Fibroblast of skin of scalp (primary cell): ENCODE measurements around the gene ZNF37A. TPM values are rescaled to one million over a fixed set of nuclear protein-coding genes. Genes with fewer than 3 reads are reported as not detected.
"Not testable (repeated sequence)": the region's sequence is repeated elsewhere in the genome, so short reads cannot be mapped to it uniquely, and the experiment has no call there.

ENCODE experiments used
- DNase-seq: peaks from one replicate; pipeline ENCODE4 v3.0.0-alpha.2; 2013
- polyA plus RNA-seq, 2 experiments: library from polyadenylated mRNA; unstranded; fragments of 120-200 nt; gene quantifications; one replicate each; pipeline ENCODE4 v1.2.1, GENCODE V29; 2013; ENCODE audit not compliant: insufficient read length in 2 of 2

ZNF37A gene
- polyA plus RNA-seq (2013, experiment 1 of 2; ENCODE audit: insufficient read length) = 9.2 TPM
- polyA plus RNA-seq (2013, experiment 2 of 2; ENCODE audit: insufficient read length) = 10.9 TPM

DNA sequence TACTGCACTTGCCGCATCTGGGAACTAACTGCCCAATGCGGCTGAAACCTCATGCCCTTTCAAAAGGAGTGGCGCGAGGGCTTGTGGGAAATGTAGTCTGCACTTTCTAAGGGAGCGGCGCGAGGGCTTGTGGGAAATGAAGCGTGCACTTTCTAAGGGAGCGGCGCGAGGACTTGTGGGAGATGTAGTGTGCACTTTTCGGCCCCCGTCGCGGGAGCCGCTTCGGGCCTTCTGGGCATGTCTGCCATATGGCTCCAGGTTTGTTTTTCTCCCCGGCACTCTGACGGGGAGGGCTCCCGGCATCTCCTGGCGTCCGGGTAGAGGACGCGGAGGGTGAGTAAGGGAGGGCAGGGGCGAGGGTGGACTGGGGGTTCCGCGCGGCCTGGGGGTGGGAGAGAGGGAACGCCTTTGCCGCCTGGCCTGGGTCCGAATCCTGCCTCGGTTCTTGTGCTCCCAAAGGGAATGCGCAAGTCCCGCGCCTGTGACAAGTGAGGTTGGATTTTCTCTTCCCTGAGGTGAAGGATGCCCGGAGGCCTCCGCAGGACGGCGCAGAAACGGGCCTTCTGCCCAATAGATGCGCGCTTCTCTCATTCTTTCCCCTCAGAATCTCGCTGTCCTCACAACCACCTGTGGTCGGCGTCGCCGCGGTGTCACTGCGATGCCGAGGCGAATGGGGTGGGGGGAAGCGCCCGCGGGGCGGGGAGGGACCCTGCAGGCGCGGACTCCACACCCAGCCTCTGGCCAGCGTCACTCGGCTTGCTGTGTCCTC, at the start of gene ZNF37A:
Gene ZNF37A, plus strand, starts transcription at position 180 of the 769 bp plus-strand sequence. CDS start 2,281 bp downstream, outside the sequence.
- peak; percentile 97 for DNase-seq

DNA sequence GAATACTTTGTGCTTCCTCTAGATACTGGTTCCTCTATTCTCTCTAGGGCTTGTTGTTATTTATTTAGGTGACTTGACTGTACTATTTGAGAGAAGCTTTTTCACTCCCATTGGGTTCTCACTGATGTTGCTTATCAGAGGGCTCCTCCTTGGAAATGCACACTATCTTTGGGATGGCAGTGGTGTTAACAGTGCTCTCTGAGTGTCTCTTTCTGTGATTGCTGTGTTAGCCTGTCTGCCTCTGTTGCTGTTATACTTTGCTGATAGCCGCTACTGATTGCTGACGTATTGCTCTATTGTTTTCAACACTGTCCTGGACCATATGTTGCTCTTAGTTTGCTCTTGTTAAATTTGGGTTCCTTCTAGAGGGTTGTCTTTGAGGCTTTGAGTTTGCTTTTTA, 49.0 kb upstream of the ZNF37A start:
- DNase-seq = no peak

GRCh38 chr10:38047666-38048065, 46.5 kb upstream of the ZNF37A start:
- no peak for DNase-seq

- no peak for DNase-seq
Observed at GRCh38 chr10:38050212-38050611, 43.9 kb upstream of the ZNF37A start.

DNA sequence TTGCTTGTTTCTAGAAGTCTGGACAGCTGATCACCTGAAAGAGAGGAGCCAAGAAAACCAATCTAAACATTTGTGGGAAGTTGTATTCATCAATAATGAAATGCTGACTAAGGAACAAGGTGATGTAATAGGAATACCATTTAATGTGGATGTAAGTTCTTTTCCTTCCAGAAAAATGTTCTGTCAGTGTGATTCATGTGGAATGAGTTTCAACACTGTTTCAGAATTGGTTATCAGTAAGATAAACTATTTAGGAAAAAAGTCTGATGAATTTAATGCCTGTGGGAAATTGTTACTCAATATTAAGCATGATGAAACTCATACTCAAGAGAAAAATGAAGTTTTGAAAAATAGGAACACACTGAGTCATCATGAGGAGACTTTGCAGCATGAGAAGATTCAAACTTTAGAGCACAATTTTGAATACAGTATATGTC, 39.8 kb upstream of the ZNF37A start:
- peak; percentile 72 for DNase-seq

- not testable (repeated sequence) for DNase-seq
Observed at GRCh38 chr10:38055274-38055894, 38.8 kb upstream of the ZNF37A start.

DNA sequence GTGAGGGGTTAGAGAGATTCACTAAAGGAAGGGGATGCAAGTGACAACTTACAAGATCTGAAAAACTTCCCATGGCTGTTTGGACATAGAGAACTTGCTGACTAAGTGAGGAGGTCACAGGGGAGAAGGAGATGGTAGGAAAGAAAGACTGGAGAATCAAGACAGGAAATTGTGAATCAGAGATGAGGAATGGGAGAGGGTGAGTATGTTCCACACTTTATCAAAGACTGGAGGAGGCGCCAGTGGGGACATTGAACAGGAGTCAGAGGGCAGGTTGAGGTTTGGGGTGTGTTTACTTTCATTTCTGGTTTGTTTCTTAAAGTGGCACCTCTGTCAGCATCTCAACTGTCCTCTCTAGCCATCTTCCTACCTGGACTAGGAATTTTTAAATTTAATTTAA, 24.5 kb upstream of the ZNF37A start:
- DNase-seq = peak; percentile 42

- no peak for DNase-seq
Observed at GRCh38 chr10:38070501-38070900, 23.6 kb upstream of the ZNF37A start.

GRCh38 chr10:38072552-38072951, 21.6 kb upstream of the ZNF37A start:
- no peak for DNase-seq

DNA sequence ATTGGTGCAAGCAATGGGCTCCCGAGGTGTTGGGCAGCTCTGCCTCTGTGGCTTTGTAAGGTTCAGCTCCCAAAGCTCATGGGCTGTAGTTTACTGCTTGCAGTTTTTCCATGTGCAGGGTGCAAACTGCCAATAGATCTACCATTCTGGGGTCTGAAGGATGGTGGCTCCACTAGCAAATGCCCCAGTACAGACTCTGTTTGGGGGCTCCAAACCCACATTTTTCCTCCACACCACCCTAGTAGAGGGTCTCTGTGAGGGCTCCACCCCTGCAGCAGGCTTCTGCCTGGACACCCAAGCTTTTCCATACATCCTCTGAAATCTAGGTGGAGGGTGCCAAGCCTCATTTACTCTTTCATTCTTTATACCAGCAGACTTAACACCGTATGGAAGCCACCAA, 17.4 kb upstream of the ZNF37A start:
- DNase-seq = no peak

DNA sequence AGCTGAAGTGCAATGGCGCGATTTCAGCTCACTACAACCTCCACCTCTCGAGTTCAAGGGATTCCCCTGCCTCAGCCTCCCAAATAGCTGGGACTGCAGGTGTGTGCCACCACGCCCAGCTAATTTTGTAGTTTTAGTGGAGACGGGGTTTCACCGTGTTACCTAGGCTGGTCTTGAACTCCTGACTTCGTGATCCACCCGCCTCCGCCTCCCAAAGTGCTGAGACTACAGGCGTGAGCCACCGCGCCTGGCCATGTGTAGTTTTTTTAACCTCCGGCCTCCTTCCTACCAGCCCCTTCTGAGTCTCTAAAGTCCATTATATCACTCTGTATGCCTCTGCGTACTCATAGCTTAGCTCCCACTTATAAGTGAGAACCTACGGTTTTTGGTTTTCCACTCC, 819 bp upstream of the ZNF37A start:
- not testable (repeated sequence) for DNase-seq

DNA sequence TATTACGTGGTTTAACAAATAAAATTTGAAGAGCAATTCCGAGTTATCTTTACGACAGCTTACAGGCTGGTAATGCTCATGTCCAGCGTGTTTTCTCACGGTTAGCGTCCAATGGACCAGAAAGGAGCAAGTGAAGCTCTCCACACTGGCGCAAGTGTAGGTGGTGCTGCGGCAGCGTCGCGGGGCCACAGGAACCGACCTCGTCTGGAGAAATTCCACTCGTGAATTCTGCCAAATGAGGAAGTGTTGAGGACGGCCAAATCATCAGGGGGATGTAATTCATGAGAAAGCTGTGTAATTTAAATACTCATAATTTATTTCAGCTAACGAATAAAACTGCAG, 350 bp upstream of the ZNF37A start:
- DNase-seq = no peak

GRCh38 chr10:38094927-38095574, 914 bp downstream of the ZNF37A start:
- no peak for DNase-seq

GRCh38 chr10:38102880-38103279, 8.7 kb downstream of the ZNF37A start:
- DNase-seq = no peak

DNA sequence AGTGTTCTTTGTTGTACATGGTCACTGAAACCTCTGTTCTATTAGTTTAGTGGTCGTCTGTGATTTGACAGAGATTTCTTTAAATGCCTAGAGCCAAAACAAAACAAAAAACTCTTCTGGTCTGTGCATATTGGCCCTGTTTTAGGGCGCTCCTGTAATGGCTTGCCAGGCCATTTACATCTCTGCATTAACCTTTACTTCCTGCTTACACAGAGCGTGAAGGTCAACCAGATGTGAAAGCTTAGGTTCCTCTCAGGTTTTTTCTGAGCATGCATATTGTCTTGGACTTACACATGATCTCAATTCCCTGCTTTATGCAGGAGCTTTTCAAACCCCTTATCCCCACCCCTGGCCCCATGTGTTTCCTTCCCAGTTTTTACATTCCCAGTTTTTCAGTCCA, 9.6 kb downstream of the ZNF37A start:
- DNase-seq = no peak

DNA sequence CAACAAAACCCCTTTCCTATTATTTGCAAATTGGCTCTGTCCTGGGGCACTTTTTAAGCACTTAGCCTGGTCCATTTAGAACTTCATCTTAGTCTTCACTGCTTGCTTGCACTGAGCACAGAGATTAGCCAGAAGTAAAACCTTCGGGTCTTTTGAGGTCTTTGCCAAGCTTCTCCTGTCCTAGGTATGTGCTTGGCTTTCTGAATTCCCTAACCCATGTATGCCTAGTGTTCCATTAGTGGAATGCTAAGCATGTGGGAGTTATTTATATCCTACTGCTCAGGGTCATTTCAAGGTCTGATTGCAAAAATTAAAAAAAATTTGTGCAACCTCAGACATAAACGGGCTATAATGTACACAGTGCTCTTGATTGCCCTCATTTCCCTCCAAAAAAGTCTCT, 18.0 kb downstream of the ZNF37A start:
- no peak for DNase-seq

GRCh38 chr10:38118072-38118807, 24.1 kb downstream of the ZNF37A start:
- DNase-seq = peak; percentile 19

- DNase-seq = no peak
Observed at GRCh38 chr10:38119038-38119437, 24.9 kb downstream of the ZNF37A start.

GRCh38 chr10:38127812-38128211, 33.7 kb downstream of the ZNF37A start:
- no peak for DNase-seq

DNA sequence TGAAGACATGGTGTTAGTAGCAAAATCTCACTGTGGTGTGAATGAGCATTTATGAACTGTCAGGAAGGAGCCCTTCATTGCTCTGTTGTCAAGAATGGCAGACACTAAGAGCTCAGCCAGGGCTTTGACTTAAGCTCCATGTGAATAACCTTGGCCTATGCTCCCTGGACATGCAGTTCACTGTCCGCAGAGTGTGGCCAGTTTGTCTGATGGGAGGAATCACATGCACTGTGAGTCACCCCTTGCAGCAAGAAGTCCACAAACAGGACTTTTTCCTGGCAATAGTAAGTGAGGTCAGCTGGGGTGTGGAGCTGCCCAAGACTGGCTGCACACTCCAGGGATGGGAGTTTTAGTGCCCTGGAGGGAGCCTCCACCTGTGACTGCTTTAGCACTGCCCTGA, 49.5 kb downstream of the ZNF37A start:
- no peak for DNase-seq

DNA sequence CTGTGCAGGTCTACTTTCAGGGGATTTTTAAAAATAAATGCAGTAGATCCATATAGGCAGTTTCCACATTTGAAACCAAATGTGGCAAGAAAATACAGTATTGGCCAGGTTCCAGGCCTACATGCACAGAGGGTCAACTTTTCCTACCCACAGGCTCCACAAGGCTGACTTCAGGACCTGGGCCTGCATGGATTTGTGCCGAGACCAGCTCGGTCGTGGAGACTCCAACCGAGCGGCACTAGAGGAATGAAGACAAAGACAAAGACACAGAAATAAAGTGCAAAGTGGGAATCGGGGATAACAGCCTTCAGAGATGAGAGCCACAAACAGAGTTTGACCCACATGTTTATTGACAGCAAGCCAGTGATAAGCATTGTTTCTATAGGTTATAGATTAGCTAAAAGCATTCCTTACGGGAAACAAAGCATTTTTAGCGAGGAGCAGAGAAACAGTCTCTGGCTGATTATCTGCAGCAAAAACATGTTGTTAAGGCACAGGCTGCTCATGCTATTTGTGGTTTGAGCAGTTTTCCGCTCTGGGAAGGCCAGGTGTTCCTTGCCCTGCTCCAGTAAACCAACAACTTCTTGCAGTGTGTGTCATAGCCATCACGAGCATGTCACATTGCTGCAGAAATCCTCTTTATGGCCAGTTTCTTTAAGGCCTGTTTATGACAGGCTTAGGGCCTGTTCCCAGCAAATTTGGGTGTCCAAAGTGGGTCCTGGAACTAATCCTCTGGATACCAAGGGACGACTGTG, 52.6 kb downstream of the ZNF37A start:
- DNase-seq = no peak

- no peak for DNase-seq
Observed at GRCh38 chr10:38147686-38148085, 53.5 kb downstream of the ZNF37A start.
